Esophagus squamous epithelium (tissue), 4 donors: Measurements from ENCODE around the gene EIPR1.

ENCODE experiments used
- CTCF ChIP-seq, 6 experiments: fragments of 450-650 bp in 4 of 6; fragments of 200-600 bp in 2 of 6; sonication (generic) in 2 of 6; IDR thresholded peaks; one replicate each; pipeline ENCODE4 v1.5.1; 2016 to 2019; ENCODE audit warnings: antibody characterized with exemption in 6 of 6, mild to moderate bottlenecking in 4 of 6, moderate library complexity in 4 of 6
- POLR2A ChIP-seq, 4 donors: fragments of 450-650 bp; IDR thresholded peaks; one replicate each; pipeline ENCODE4 v1.6.1; 2017; ENCODE audit warnings: antibody characterized with exemption in 4 of 4, mild to moderate bottlenecking in 4 of 4, moderate library complexity in 3 of 4

DNA sequence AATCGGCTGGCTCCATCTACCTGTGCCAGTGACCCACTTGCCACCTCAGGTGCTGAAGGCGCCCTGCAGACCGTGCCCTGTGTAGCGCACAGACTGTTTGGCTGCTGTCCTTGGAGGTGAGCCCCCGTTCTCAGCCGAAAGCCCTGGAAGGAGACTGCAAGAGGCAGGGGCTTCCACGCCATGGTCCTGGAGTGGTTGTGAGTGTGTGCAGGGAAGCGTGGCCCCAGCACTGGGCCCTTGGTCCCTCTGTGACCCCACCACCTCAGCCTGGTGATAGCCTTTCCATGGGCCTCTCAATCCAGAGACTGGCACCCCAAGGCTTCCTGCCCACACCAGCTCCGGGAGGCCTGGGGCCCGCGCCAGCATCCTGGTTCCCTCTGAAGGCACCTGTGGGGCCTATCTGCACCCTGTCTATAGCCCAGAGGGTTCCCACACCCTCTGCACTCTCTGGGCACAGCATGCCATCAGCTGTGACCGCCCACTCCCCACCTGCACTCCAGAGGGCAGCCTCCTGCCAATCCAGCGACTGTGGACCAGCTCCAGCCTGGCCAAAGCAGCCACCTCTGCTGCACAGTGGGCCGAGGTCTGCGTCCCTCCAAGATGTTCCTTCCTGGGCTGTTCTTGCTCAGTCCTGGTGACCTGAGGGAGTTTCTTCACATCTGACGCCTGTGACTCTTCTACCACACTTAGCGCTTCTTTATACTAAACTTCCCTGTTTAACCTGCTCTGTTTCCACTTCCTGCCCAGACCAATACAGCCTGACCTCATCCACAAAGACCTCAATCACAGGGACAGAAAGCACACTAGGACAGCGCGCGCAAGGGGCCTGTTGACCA lies 109.5 kb downstream of the EIPR1 start:
- TF ChIP-seq CTCF (IDR thresholded peaks at IDR 0.05) (no peak), POLR2A (IDR thresholded peaks at IDR 0.05) (no peak)
